SK-N-SH treated with all-trans-retinoic acid at 6 μM for 48 hours (cell line): ENCODE data around the gene MTHFD2.

ENCODE experiments used
- ATAC-seq: fragments of 200-7000 bp; cut with Tn5 transposase; 3 replicates; pipeline ENCODE4 v1.9.1; 2020; ENCODE audit warnings: mild to moderate bottlenecking, moderate library complexity
- ARNTL ChIP-seq: fragments of 450-650 bp; formaldehyde crosslinking; IDR thresholded peaks from 2 replicates; pipeline ENCODE4 v1.5.0; 2020; ENCODE audit warnings: low read depth, mild to moderate bottlenecking, moderate library complexity, borderline replicate concordance
- BACH2 ChIP-seq: fragments of 250-450 bp; sonication (Bioruptor Pico); IDR thresholded peaks from 2 replicates; pipeline ENCODE4 v1.9.0; 2021; ENCODE audit warnings: mild to moderate bottlenecking, borderline replicate concordance
- CSDC2 ChIP-seq: fragments of 250-450 bp; sonication (Bioruptor Pico); IDR thresholded peaks from 2 replicates; pipeline ENCODE4 v1.5.0; 2020; ENCODE audit warnings: mild to moderate bottlenecking, moderate library complexity
- ESRRG ChIP-seq: fragments of 250-450 bp; sonication (Bioruptor Pico); IDR thresholded peaks from 2 replicates; pipeline ENCODE4 v1.6.1; 2021; ENCODE audit warnings: mild to moderate bottlenecking
- GLIS3 ChIP-seq: fragments of 250-450 bp; sonication (Bioruptor Pico); IDR thresholded peaks from 2 replicates; pipeline ENCODE4 v1.5.0; 2020; ENCODE audit warnings: mild to moderate bottlenecking, moderate library complexity
- ISL1 ChIP-seq: fragments of 250-450 bp; sonication (Bioruptor Pico); IDR thresholded peaks from 2 replicates; pipeline ENCODE4 v2.1.2; 2022; ENCODE audit warnings: mild to moderate bottlenecking, moderate library complexity
- OSR1 ChIP-seq: fragments of 250-450 bp; sonication (Bioruptor Pico); IDR thresholded peaks from 2 replicates; pipeline ENCODE4 v1.8.0; 2022; ENCODE audit warnings: moderate library complexity, mild to moderate bottlenecking, inconsistent platforms
- PPARA ChIP-seq: fragments of 250-450 bp; sonication (Bioruptor Pico); IDR thresholded peaks from 2 replicates; pipeline ENCODE4 v1.5.0; 2020; ENCODE audit warnings: mild to moderate bottlenecking, borderline replicate concordance
- RARB ChIP-seq: fragments of 250-450 bp; sonication (Bioruptor Pico); IDR thresholded peaks from 2 replicates; pipeline ENCODE4 v1.8.0; 2021; ENCODE audit warnings: mild to moderate bottlenecking, moderate library complexity
- SNAI2 ChIP-seq: fragments of 250-450 bp; sonication (Bioruptor Pico); IDR thresholded peaks from 2 replicates; pipeline ENCODE4 v1.5.0; 2020; ENCODE audit warnings: mild to moderate bottlenecking, moderate library complexity
- TCF4 ChIP-seq: fragments of 250-450 bp; sonication (Bioruptor Pico); IDR thresholded peaks from 2 replicates; pipeline ENCODE4 v1.8.0; 2021; ENCODE audit warnings: mild to moderate bottlenecking, moderate library complexity, borderline replicate concordance
- TOX ChIP-seq: fragments of 250-450 bp; sonication (Bioruptor Pico); IDR thresholded peaks from 2 replicates; pipeline ENCODE4 v1.8.0; 2021; ENCODE audit warnings: mild to moderate bottlenecking, moderate library complexity, borderline replicate concordance
- ZC3H10 ChIP-seq: fragments of 250-450 bp; sonication (Bioruptor Pico); IDR thresholded peaks from 2 replicates; pipeline ENCODE4 v1.5.1; 2021; ENCODE audit warnings: mild to moderate bottlenecking, moderate library complexity
- ZFP30 ChIP-seq: fragments of 450-650 bp; formaldehyde crosslinking; IDR thresholded peaks from 2 replicates; pipeline ENCODE4 v1.5.0; 2022; ENCODE audit warnings: mild to moderate bottlenecking, moderate library complexity
- ZNF565 ChIP-seq: fragments of 450-650 bp; formaldehyde crosslinking; conservative IDR thresholded peaks from 2 replicates; pipeline ENCODE4 v1.5.0; 2020; ENCODE audit warnings: low read depth, mild to moderate bottlenecking, moderate library complexity
- ZNF70 ChIP-seq: fragments of 450-650 bp; formaldehyde crosslinking; IDR thresholded peaks from 2 replicates; pipeline ENCODE4 v1.5.0; 2020; ENCODE audit warnings: mild to moderate bottlenecking, moderate library complexity
- ZNF8 ChIP-seq: fragments of 450-650 bp; formaldehyde crosslinking; IDR thresholded peaks from 2 replicates; pipeline ENCODE4 v1.5.0; 2020; ENCODE audit warnings: mild to moderate bottlenecking, moderate library complexity
- TF ChIP-seq, protein P1 (sequence below): fragments of 250-450 bp; sonication (Bioruptor Pico); IDR thresholded peaks from 2 replicates; pipeline ENCODE4 v1.5.1; 2021; ENCODE audit warnings: mild to moderate bottlenecking, moderate library complexity
- TF ChIP-seq, protein P2 (sequence below): fragments of 250-450 bp; sonication (Bioruptor Pico); IDR thresholded peaks from 2 replicates; pipeline ENCODE4 v1.5.1; 2020; ENCODE audit warnings: low read depth, mild to moderate bottlenecking, moderate library complexity
- TF ChIP-seq, protein P3 (sequence below): fragments of 250-450 bp; sonication (Bioruptor Pico); IDR thresholded peaks from 2 replicates; pipeline ENCODE4 v1.8.0; 2020; ENCODE audit warnings: mild to moderate bottlenecking, moderate library complexity, borderline replicate concordance
- TF ChIP-seq, protein P4 (sequence below): fragments of 250-450 bp; sonication (Bioruptor Pico); IDR thresholded peaks from 2 replicates; pipeline ENCODE4 v1.5.0; 2020; ENCODE audit warnings: mild to moderate bottlenecking, moderate library complexity

The MTHFD2 gene

DNA sequence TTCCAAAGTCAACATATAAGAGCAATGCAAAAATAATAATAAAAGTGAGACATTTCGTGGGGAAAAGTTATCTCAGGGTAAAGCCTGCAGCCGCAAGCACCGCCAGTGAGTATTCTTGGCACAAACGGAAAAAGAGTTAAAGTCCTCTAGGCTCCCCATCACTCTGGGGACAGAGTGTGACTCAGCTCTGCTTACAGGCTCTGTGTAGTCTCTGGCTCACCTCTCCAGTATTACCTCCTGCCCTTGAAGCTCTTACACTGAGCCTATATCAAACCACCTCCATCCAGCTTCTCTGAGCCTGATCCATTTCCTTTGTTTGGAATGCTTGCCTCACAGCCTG lies 55.5 kb downstream of the MTHFD2 start (continued):
- TF ChIP-seq, protein P1, sequence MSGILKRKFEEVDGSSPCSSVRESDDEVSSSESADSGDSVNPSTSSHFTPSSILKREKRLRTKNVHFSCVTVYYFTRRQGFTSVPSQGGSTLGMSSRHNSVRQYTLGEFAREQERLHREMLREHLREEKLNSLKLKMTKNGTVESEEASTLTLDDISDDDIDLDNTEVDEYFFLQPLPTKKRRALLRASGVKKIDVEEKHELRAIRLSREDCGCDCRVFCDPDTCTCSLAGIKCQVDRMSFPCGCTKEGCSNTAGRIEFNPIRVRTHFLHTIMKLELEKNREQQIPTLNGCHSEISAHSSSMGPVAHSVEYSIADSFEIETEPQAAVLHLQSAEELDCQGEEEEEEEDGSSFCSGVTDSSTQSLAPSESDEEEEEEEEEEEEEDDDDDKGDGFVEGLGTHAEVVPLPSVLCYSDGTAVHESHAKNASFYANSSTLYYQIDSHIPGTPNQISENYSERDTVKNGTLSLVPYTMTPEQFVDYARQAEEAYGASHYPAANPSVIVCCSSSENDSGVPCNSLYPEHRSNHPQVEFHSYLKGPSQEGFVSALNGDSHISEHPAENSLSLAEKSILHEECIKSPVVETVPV (CRISPR knock-in tag) = no peak
- TF ChIP-seq ZFP30 (CRISPR knock-in tag) = no peak
- TF ChIP-seq GLIS3 = no peak
- no peak for TF ChIP-seq RARB (CRISPR knock-in tag)
- TF ChIP-seq ESRRG = no peak
- TF ChIP-seq, all 23 proteins: peak for 0

DNA sequence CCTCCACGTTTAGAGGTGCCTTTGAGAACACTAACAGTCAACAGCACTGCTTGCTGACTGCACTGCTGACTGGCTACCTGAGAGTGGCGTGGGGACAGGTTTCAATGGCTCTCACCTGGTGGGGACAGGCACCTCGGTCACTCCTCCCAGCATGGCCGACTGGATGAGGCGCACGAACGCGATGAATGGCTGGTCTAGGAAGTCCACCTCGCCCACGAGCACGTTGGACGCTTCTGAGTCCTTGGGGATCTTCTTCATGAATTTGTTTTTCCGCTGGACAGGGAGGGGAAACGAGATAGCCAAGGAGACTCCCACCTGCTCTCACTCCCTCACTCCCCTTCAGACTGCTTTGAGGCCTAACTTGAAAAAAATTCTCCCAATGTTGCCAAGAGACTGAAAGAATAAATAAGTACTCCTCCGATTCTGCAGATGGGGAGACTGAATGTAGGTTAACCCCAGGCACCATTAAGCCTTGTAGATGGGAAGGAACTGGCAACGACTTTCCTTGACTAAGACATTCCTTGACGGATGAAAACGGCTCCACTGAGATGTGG lies 57.3 kb downstream of the MTHFD2 start:
- TF ChIP-seq ARNTL (CRISPR knock-in tag) (no peak), SNAI2 (CRISPR knock-in tag) (no peak), ZNF8 (CRISPR knock-in tag) (no peak), OSR1 (CRISPR knock-in tag) (no peak)
- TF ChIP-seq, protein P1 (CRISPR knock-in tag) = no peak
- ATAC-seq = no peak

DNA sequence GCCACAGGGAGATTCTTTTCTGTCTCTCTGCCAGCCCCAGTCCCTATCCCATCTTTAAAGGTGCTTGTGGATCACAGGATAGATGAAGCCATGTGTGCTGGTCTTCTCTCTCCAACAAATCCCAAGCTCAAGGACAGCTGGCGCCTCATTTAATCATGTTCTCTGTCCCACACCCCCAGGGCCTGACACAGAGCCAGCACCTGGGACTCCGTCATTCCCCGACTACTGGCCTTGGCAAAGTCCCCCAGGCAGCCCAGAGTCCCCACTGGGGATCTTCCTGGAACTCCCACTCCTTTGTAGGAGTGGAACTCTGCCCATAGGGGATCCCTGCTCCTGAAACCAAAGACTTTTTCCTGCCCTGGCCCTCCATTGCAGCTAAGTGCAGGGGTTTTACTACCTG lies 60.8 kb downstream of the MTHFD2 start:
- ATAC-seq = no peak
- TF ChIP-seq ESRRG (no peak), RARB (CRISPR knock-in tag) (no peak), ARNTL (CRISPR knock-in tag) (no peak), ZNF8 (CRISPR knock-in tag) (no peak), ZNF565 (no peak), ZNF70 (CRISPR knock-in tag) (no peak), SNAI2 (CRISPR knock-in tag) (no peak), ISL1 (CRISPR knock-in tag) (no peak), TOX (CRISPR knock-in tag) (no peak)
- TF ChIP-seq, protein P1 (CRISPR knock-in tag) = no peak
- TF ChIP-seq, protein P2, sequence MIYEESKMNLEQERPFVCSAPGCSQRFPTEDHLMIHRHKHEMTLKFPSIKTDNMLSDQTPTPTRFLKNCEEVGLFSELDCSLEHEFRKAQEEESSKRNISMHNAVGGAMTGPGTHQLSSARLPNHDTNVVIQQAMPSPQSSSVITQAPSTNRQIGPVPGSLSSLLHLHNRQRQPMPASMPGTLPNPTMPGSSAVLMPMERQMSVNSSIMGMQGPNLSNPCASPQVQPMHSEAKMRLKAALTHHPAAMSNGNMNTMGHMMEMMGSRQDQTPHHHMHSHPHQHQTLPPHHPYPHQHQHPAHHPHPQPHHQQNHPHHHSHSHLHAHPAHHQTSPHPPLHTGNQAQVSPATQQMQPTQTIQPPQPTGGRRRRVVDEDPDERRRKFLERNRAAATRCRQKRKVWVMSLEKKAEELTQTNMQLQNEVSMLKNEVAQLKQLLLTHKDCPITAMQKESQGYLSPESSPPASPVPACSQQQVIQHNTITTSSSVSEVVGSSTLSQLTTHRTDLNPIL = no peak

DNA sequence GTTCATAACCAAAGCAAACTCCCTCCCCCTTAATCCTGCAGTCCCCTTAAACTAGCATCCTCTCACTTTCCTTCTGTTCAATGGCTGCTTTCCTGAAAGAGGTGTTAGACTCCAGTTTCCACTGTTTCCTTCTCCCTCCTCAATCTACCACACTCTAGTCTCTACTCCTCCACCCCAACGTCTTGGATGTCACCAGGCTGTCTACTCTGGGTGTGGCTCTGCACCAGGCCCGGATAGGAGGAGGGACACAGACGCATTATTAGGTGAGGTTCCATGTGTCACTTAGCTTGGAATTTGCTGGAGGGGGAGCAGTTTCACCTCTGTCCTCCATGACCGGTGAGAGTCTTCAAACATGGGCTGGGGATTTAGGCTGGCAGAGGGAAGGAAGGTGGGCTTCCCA lies 61.3 kb downstream of the MTHFD2 start:
- TF ChIP-seq GLIS3 (no peak), OSR1 (CRISPR knock-in tag) (no peak), ARNTL (CRISPR knock-in tag) (no peak), RARB (CRISPR knock-in tag) (no peak), ZNF8 (CRISPR knock-in tag) (no peak), CSDC2 (no peak), ZFP30 (CRISPR knock-in tag) (no peak), SNAI2 (CRISPR knock-in tag) (no peak), ZNF70 (CRISPR knock-in tag) (no peak), ESRRG (no peak), ZC3H10 (no peak), TCF4 (CRISPR knock-in tag) (no peak), BACH2 (CRISPR knock-in tag) (no peak), ZNF565 (no peak), PPARA (CRISPR knock-in tag) (no peak), TOX (CRISPR knock-in tag) (no peak)
- TF ChIP-seq, protein P3, sequence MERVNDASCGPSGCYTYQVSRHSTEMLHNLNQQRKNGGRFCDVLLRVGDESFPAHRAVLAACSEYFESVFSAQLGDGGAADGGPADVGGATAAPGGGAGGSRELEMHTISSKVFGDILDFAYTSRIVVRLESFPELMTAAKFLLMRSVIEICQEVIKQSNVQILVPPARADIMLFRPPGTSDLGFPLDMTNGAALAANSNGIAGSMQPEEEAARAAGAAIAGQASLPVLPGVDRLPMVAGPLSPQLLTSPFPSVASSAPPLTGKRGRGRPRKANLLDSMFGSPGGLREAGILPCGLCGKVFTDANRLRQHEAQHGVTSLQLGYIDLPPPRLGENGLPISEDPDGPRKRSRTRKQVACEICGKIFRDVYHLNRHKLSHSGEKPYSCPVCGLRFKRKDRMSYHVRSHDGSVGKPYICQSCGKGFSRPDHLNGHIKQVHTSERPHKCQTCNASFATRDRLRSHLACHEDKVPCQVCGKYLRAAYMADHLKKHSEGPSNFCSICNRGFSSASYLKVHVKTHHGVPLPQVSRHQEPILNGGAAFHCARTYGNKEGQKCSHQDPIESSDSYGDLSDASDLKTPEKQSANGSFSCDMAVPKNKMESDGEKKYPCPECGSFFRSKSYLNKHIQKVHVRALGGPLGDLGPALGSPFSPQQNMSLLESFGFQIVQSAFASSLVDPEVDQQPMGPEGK = no peak
- TF ChIP-seq, protein P4, sequence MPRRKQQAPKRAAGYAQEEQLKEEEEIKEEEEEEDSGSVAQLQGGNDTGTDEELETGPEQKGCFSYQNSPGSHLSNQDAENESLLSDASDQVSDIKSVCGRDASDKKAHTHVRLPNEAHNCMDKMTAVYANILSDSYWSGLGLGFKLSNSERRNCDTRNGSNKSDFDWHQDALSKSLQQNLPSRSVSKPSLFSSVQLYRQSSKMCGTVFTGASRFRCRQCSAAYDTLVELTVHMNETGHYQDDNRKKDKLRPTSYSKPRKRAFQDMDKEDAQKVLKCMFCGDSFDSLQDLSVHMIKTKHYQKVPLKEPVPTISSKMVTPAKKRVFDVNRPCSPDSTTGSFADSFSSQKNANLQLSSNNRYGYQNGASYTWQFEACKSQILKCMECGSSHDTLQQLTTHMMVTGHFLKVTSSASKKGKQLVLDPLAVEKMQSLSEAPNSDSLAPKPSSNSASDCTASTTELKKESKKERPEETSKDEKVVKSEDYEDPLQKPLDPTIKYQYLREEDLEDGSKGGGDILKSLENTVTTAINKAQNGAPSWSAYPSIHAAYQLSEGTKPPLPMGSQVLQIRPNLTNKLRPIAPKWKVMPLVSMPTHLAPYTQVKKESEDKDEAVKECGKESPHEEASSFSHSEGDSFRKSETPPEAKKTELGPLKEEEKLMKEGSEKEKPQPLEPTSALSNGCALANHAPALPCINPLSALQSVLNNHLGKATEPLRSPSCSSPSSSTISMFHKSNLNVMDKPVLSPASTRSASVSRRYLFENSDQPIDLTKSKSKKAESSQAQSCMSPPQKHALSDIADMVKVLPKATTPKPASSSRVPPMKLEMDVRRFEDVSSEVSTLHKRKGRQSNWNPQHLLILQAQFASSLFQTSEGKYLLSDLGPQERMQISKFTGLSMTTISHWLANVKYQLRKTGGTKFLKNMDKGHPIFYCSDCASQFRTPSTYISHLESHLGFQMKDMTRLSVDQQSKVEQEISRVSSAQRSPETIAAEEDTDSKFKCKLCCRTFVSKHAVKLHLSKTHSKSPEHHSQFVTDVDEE (CRISPR knock-in tag) = no peak
- TF ChIP-seq, protein P2 = no peak
- TF ChIP-seq, protein P1 (CRISPR knock-in tag) = no peak
- ATAC-seq = no peak
